H1 (cell line): ENCODE data around the gene NPTX1. TPM values are rescaled to one million over a fixed set of nuclear protein-coding genes. Genes with fewer than 3 reads are reported as not detected.

Source experiments
- CTCF ChIA-PET: fragments of 300-600 bp; sonication (Branson Sonifier 250); formaldehyde crosslinking; loops from one replicate; lab custom pipeline; 2021; ENCODE audit not compliant: partially characterized antibody; lab: Charles Lee
- POLR2A ChIA-PET: fragments of 300-600 bp; sonication (Branson Sonifier 250); formaldehyde crosslinking; loops from one replicate; lab custom pipeline; 2021; ENCODE audit warnings: inconsistent platforms; ENCODE audit not compliant: partially characterized antibody; lab: Charles Lee
- DNase-seq, 2 experiments: peaks; one replicate each; pipeline versions ENCODE4 v3.0.0 to v3.0.0-alpha.2; 2010 to 2022; ENCODE audit warnings: low spot score in 2 of 2, low read depth in 1 of 2, mixed read lengths in 1 of 2
- FAIRE-seq: peaks from 2 replicates; lab custom pipeline; 2011; peaks lifted over from hg19 to GRCh38; lab: Jason Lieb, UNC
- H2AFZ ChIP-seq: 2 replicates; pipeline ENCODE4 v1.8.1; 2012; ENCODE audit warnings: low read length, inconsistent platforms
- H2AK5ac ChIP-seq: 2 replicates; pipeline ENCODE4 v1.6.1; 2013; ENCODE audit warnings: low read depth, low read length
- H2BK120ac ChIP-seq: replicated peaks from 2 replicates; pipeline ENCODE3; 2013; ENCODE audit warnings: low read depth, low read length, inconsistent platforms
- H2BK12ac ChIP-seq: 2 replicates; pipeline ENCODE4 v1.6.1; 2013; ENCODE audit warnings: low read depth, low read length
- H2BK15ac ChIP-seq: 2 replicates; pipeline ENCODE4 v1.6.1; 2013; ENCODE audit warnings: low read length
- H2BK20ac ChIP-seq: 2 replicates; pipeline ENCODE4 v1.6.1; 2013; ENCODE audit warnings: low read length
- H2BK5ac ChIP-seq: 2 replicates; pipeline ENCODE4 v1.6.1; 2013; ENCODE audit warnings: low read depth, low read length
- H3K14ac ChIP-seq: 2 replicates; pipeline ENCODE4 v1.6.1; 2013; ENCODE audit warnings: inconsistent platforms; ENCODE audit not compliant: insufficient read length
- H3K18ac ChIP-seq: 2 replicates; pipeline ENCODE4 v1.6.1; 2013; ENCODE audit warnings: low read length; ENCODE audit errors: extremely low read depth
- H3K23ac ChIP-seq: 2 replicates; pipeline ENCODE4 v1.6.1; 2013; ENCODE audit warnings: inconsistent platforms; ENCODE audit not compliant: insufficient read length
- H3K23me2 ChIP-seq: 2 replicates; pipeline ENCODE4 v1.6.1; 2013; ENCODE audit warnings: low read depth, low read length
- H3K27ac ChIP-seq: 2 replicates; pipeline ENCODE4 v1.6.1; 2011; ENCODE audit warnings: low read depth, low read length, inconsistent platforms
- H3K27me3 ChIP-seq, 4 experiments: replicated peaks in 1 of 4; 1 replicate in 1 of 4; 2 replicates in 3 of 4; pipeline versions ENCODE4 v1.6.1 to v1.8.1; 2011 to 2013; ENCODE audit warnings: low read length in 3 of 4, mild to moderate bottlenecking in 3 of 4, inconsistent platforms in 2 of 4, mixed read lengths in 2 of 4, moderate library complexity in 1 of 4; ENCODE audit not compliant: control insufficient read depth in 3 of 4, insufficient read depth in 3 of 4; ENCODE audit errors: extremely low read depth in 1 of 4
- H3K36me3 ChIP-seq, 4 experiments: 2 replicates each; pipeline versions ENCODE4 v1.6.1 to v1.8.1; 2011 to 2013; ENCODE audit warnings: mild to moderate bottlenecking in 4 of 4, low read length in 3 of 4, moderate library complexity in 2 of 4, control low read depth in 1 of 4, inconsistent platforms in 1 of 4; ENCODE audit not compliant: insufficient read depth in 4 of 4, control insufficient read depth in 2 of 4
- H3K4ac ChIP-seq: replicated peaks from 2 replicates; pipeline ENCODE3; 2013; ENCODE audit warnings: low read length, low read depth, mixed read lengths, inconsistent platforms; ENCODE audit not compliant: insufficient read length
- H3K4me1 ChIP-seq, 4 experiments: replicated peaks in 1 of 4; 1 replicate in 1 of 4; 2 replicates in 3 of 4; pipeline versions ENCODE4 v1.6.1 to v1.8.1; 2011 to 2013; ENCODE audit warnings: low read length in 3 of 4, inconsistent platforms in 2 of 4, mixed read lengths in 1 of 4; ENCODE audit not compliant: insufficient read depth in 4 of 4, control insufficient read depth in 3 of 4
- H3K4me2 ChIP-seq, 2 experiments: 2 replicates each; pipeline versions ENCODE4 v1.6.1 to v1.8.1; 2011 to 2013; ENCODE audit warnings: low read depth in 2 of 2, low read length in 2 of 2, control low read depth in 1 of 2, inconsistent platforms in 1 of 2, mild to moderate bottlenecking in 1 of 2; ENCODE audit not compliant: insufficient read depth in 1 of 2
- H3K4me3 ChIP-seq, 4 experiments: fragments of 200-600, 300-600 bp in 1 of 4; sonication (generic), shearing (Covaris generic), sonication (Bioruptor Twin) in 1 of 4; 2 replicates each; pipeline versions ENCODE4 v1.5.1 to v1.8.1; 2011 to 2016; ENCODE audit warnings: low read length in 4 of 4, low read depth in 3 of 4, control low read depth in 2 of 4, inconsistent platforms in 2 of 4, mild to moderate bottlenecking in 2 of 4, mixed read lengths in 1 of 4, moderate library complexity in 1 of 4; ENCODE audit not compliant: insufficient read depth in 2 of 4; ENCODE audit errors: extremely low read depth in 1 of 4
- H3K56ac ChIP-seq: replicated peaks from 2 replicates; pipeline ENCODE3; 2013; ENCODE audit warnings: low read depth, mild to moderate bottlenecking, mixed read lengths, low read length, inconsistent platforms; ENCODE audit not compliant: insufficient read length
- H3K79me1 ChIP-seq: 2 replicates; pipeline ENCODE4 v1.6.1; 2013; ENCODE audit warnings: low read depth, low read length, control low read depth
- H3K79me2 ChIP-seq, 2 experiments: 2 replicates each; pipeline versions ENCODE4 v1.6.1 to v1.8.1; 2012 to 2013; ENCODE audit warnings: low read length in 2 of 2, mild to moderate bottlenecking in 2 of 2, inconsistent platforms in 1 of 2; ENCODE audit not compliant: insufficient read depth in 2 of 2, control insufficient read depth in 1 of 2
- H3K9ac ChIP-seq, 4 experiments: replicated peaks in 1 of 4; 1 replicate in 1 of 4; 2 replicates in 3 of 4; pipeline versions ENCODE4 v1.6.1 to v1.8.1; 2011 to 2013; ENCODE audit warnings: low read depth in 3 of 4, low read length in 3 of 4, control low read depth in 2 of 4, mild to moderate bottlenecking in 2 of 4, moderate library complexity in 2 of 4, inconsistent platforms in 1 of 4; ENCODE audit errors: extremely low read depth in 1 of 4
- H3K9me3 ChIP-seq, 2 experiments: 2 replicates each; pipeline versions ENCODE4 v1.6.1 to v1.8.1; 2012 to 2013; ENCODE audit warnings: mild to moderate bottlenecking in 2 of 2, moderate library complexity in 2 of 2, control low read depth in 1 of 2, inconsistent platforms in 1 of 2, low read depth in 1 of 2, low read length in 1 of 2, mixed read lengths in 1 of 2; ENCODE audit not compliant: insufficient read depth in 2 of 2
- H4K20me1 ChIP-seq, 2 experiments: replicated peaks in 1 of 2; 2 replicates each; pipeline versions ENCODE3 to v1.8.1; 2011 to 2013; ENCODE audit warnings: inconsistent platforms in 2 of 2, low read length in 2 of 2, mild to moderate bottlenecking in 1 of 2; ENCODE audit not compliant: insufficient read depth in 2 of 2, control insufficient read depth in 1 of 2
- H4K5ac ChIP-seq: 2 replicates; pipeline ENCODE4 v1.6.1; 2013; ENCODE audit warnings: low read length, low read depth, mixed read lengths, inconsistent platforms; ENCODE audit not compliant: insufficient read length
- H4K8ac ChIP-seq: 2 replicates; pipeline ENCODE4 v1.8.0; 2013; ENCODE audit warnings: mild to moderate bottlenecking, moderate library complexity, low read length, inconsistent platforms; ENCODE audit not compliant: insufficient read depth; ENCODE audit errors: extremely low read depth
- H4K91ac ChIP-seq: replicated peaks from 2 replicates; pipeline ENCODE3; 2013; ENCODE audit warnings: low read length, mixed read lengths, inconsistent platforms; ENCODE audit not compliant: insufficient read length
- ATF2 ChIP-seq: IDR thresholded peaks from 2 replicates; pipeline ENCODE4 v1.6.1; 2012; ENCODE audit warnings: low read length, inconsistent platforms
- CEBPB ChIP-seq: IDR thresholded peaks from 2 replicates; pipeline ENCODE4 v1.6.1; 2012; ENCODE audit warnings: low read depth, low read length
- CHD1 ChIP-seq: IDR thresholded peaks from 2 replicates; pipeline ENCODE4 v1.6.1; 2012; ENCODE audit warnings: low read depth, low read length, improper control_type of control experiment
- CTBP2 ChIP-seq: IDR thresholded peaks from 2 replicates; pipeline ENCODE4 v1.7.0; 2011; ENCODE audit warnings: borderline replicate concordance, mild to moderate bottlenecking, moderate library complexity, mixed read lengths, low read length; ENCODE audit not compliant: insufficient read depth, insufficient read length
- KDM5A ChIP-seq: fragments of 200-600 bp; IDR thresholded peaks from 2 replicates; pipeline ENCODE4 v1.7.1; 2012; ENCODE audit warnings: mild to moderate bottlenecking, low read length, inconsistent platforms, mixed read lengths
- MAX ChIP-seq: IDR thresholded peaks from 2 replicates; pipeline ENCODE4 v1.6.1; 2012; ENCODE audit warnings: inconsistent platforms
- SIN3A ChIP-seq, 2 experiments: IDR thresholded peaks in 1 of 2; conservative IDR thresholded peaks in 1 of 2; 2 replicates each; pipeline ENCODE4 v1.6.1; 2011 to 2012; ENCODE audit warnings: low read length in 2 of 2, improper control_type of control experiment in 1 of 2, low read depth in 1 of 2, mild to moderate bottlenecking in 1 of 2
- SP2 ChIP-seq: IDR thresholded peaks from 2 replicates; pipeline ENCODE4 v1.6.1; 2012; ENCODE audit warnings: mild to moderate bottlenecking, low read length, inconsistent platforms
- SP4 ChIP-seq: IDR thresholded peaks from 2 replicates; pipeline ENCODE4 v1.6.1; 2012; ENCODE audit warnings: low read length, inconsistent platforms
- USF2 ChIP-seq: IDR thresholded peaks from 2 replicates; pipeline ENCODE4 v1.6.1; 2011; ENCODE audit warnings: low read length, improper control_type of control experiment
- WGBS, 2 experiments: shearing (Covaris generic) in 1 of 2; methylation state at CpG; one replicate each; pipeline versions ENCODE4 v1.1.6 to v1.1.7; 2013 to 2015; ENCODE audit warnings: low lambda C conversion rate in 2 of 2, mixed read lengths in 2 of 2, inconsistent platforms in 1 of 2, low coverage in 1 of 2, missing lambda C conversion rate in 1 of 2; ENCODE audit not compliant: insufficient replicate concordance in 2 of 2, insufficient coverage in 1 of 2, insufficient read length in 1 of 2; ENCODE audit errors: extremely low coverage in 1 of 2, missing lambda C conversion rate in 1 of 2; 5-methylcytosine and 5-hydroxymethylcytosine counted together
- polyA plus RNA-seq, 7 experiments: library from polyadenylated mRNA; depleted of rRNA in 3 of 7; stranded (reverse) in 5 of 7; unstranded in 2 of 7; fragments of >200 nt in 5 of 7; fragments of 200-250 nt in 2 of 7; gene quantifications; 1 replicate in 5 of 7; 2 replicates in 1 of 7; 4 replicates in 1 of 7; pipeline versions ENCODE4 v1.2.1 to v1.2.3, GENCODE V29; 2011 to 2013; ENCODE audit warnings: missing spikeins in 2 of 7, mixed read lengths in 2 of 7
- total RNA-seq: library from RNA; stranded (reverse); fragmentation: NEBNext Ultra II Directional; extraction: Animal tissue kit (Norgen Biotek cat#: 25700); gene quantifications from 2 replicates; pipeline ENCODE4 v1.2.1, GENCODE V29; 2021

The NPTX1 gene
- total and polyA plus RNA-seq, 2 of the 8 experiments (the other 6 are each of a cell fraction or from before 2014, with no cell fraction given), result 12.0 to 17.9 TPM

GRCh38 chr17:80463784-80464400 lies 12.5 kb downstream of the NPTX1 start:
- ChIA-PET POLR2A (interaction anchor here (1.1 to 2.4 kb wide), 5 partner anchors 9 to 13 kb away, joined by 4 to 8 read pairs (median 4); partner anchors contain the start of gene NPTX1), CTCF (interaction anchor here (0.7 to 3.0 kb wide), 7 partner anchors 11 to 112 kb away, joined by 3 to 9 read pairs (median 3); no protein-coding TSS in a partner anchor)
- Histone ChIP-seq H4K8ac (no peak overlapping the region), H2AK5ac (no peak overlapping the region), H2BK120ac (no peak overlapping the region), H3K4me1 (no peaks in the 10 kb centered on the region; a peak in 1 of 7 replicates), H3K23ac (no peak overlapping the region), H2AFZ (no peak overlapping the region), H3K4me3 (no peak overlapping the region), H2BK12ac (no peak overlapping the region), H4K5ac (no peak overlapping the region), H3K9me3 (no peaks in the 10 kb centered on the region), H3K4me2 (no peak overlapping the region), H3K9ac (no peak overlapping the region), H3K36me3 (no peaks in the 10 kb centered on the region), H3K79me1 (no peaks in the 10 kb centered on the region), H3K27me3 (peaks cover 0 to 9% (median 4%) of the 10 kb centered on the region in 4 experiments; a peak in 4 of 7 replicates), H3K27ac (no peak overlapping the region), H3K18ac (no peak overlapping the region), H2BK5ac (no peak overlapping the region), H4K20me1 (peaks cover 0 to 9% of the 10 kb centered on the region in 2 experiments), H3K4ac (no peak overlapping the region), H3K79me2 (no peaks in the 10 kb centered on the region), H4K91ac (no peak overlapping the region), H3K56ac (no peak overlapping the region), H2BK15ac (no peak overlapping the region), H2BK20ac (no peak overlapping the region), H3K23me2 (no peaks in the 10 kb centered on the region), H3K14ac (no peak overlapping the region)
- 92% methylated on average over 13 of the region's 13 CpGs; no CpG with 5 or more reads in 1 of the 2 experiments for WGBS, 2 experiments
- FAIRE-seq (no peak), DNase-seq (no peak)
- TF ChIP-seq CHD1 (no peak), CEBPB (no peak), MAX (no peak), SP2 (no peak), SIN3A (conservative IDR thresholded peaks at IDR 0.05 in 1 of 2, IDR thresholded peaks at IDR 0.05 in 1 of 2; ENCODE audit: low read depth in 1 of 2, low read length in 2 of 2) (no peak), SP4 (no peak), ATF2 (no peak), USF2 (no peak), CTBP2 (no peak), KDM5A (no peak)
